COLO829 (cell line): ENCODE results near the gene PTPRQ.

Experiments used
- DNase-seq: peaks from one replicate; pipeline ENCODE4 v3.0.0; 2012; ENCODE audit warnings: low spot score

Gene PTPRQ

GRCh38 chr12:80567401-80567800 is 123.4 kb downstream of the PTPRQ start:
- DNase-seq, result no peak

GRCh38 chr12:80576641-80577418 is 132.8 kb downstream of the PTPRQ start:
- no peak for DNase-seq

- DNase-seq, result peak; percentile 13
Observed at GRCh38 chr12:80580254-80580653, 136.2 kb downstream of the PTPRQ start.

- DNase-seq, result no peak
Observed at GRCh38 chr12:80581783-80582182, 137.7 kb downstream of the PTPRQ start.

- no peak for DNase-seq
Observed at GRCh38 chr12:80582431-80582830, 138.4 kb downstream of the PTPRQ start.

- no peak for DNase-seq
Observed at GRCh38 chr12:80589077-80589476, 145.0 kb downstream of the PTPRQ start.

GRCh38 chr12:80590085-80590484 is 146.1 kb downstream of the PTPRQ start:
- no peak for DNase-seq

GRCh38 chr12:80593766-80594165 is 149.7 kb downstream of the PTPRQ start:
- DNase-seq, result no peak

GRCh38 chr12:80596509-80596908 is 152.5 kb downstream of the PTPRQ start:
- DNase-seq, result no peak

- peak; percentile 46 for DNase-seq
Observed at GRCh38 chr12:80598004-80598606, 154.1 kb downstream of the PTPRQ start.

- no peak for DNase-seq
Observed at GRCh38 chr12:80602455-80602854, 158.4 kb downstream of the PTPRQ start.

- no peak for DNase-seq
Observed at GRCh38 chr12:80607361-80608135, 163.5 kb downstream of the PTPRQ start.

GRCh38 chr12:80617733-80618132 is 173.7 kb downstream of the PTPRQ start:
- no peak for DNase-seq

- DNase-seq, result no peak
Observed at GRCh38 chr12:80620281-80620680, 176.2 kb downstream of the PTPRQ start.

- DNase-seq, result no peak
Observed at GRCh38 chr12:80622271-80622670, 178.2 kb downstream of the PTPRQ start.

- peak; percentile 30 for DNase-seq
Observed at GRCh38 chr12:80625051-80625450, 181.0 kb downstream of the PTPRQ start.

GRCh38 chr12:80625901-80626300 is 181.9 kb downstream of the PTPRQ start:
- DNase-seq, result no peak

GRCh38 chr12:80627782-80628181 is 183.7 kb downstream of the PTPRQ start:
- peak; percentile 22 for DNase-seq

GRCh38 chr12:80632835-80633234 is 188.8 kb downstream of the PTPRQ start:
- DNase-seq, result peak; percentile 13

GRCh38 chr12:80634903-80635302 is 190.9 kb downstream of the PTPRQ start:
- no peak for DNase-seq

- no peak for DNase-seq
Observed at GRCh38 chr12:80636832-80637231, 192.8 kb downstream of the PTPRQ start.

GRCh38 chr12:80641936-80642335 is 197.9 kb downstream of the PTPRQ start:
- DNase-seq, result no peak

- DNase-seq, result no peak
Observed at GRCh38 chr12:80643961-80644360, 199.9 kb downstream of the PTPRQ start.
